Measurements from ENCODE around the gene LEF1.

Gene LEF1

GRCh38 chr4:108174856-108175255, 6.1 kb upstream of the LEF1 start:
- DNase-seq, result no peak

DNA sequence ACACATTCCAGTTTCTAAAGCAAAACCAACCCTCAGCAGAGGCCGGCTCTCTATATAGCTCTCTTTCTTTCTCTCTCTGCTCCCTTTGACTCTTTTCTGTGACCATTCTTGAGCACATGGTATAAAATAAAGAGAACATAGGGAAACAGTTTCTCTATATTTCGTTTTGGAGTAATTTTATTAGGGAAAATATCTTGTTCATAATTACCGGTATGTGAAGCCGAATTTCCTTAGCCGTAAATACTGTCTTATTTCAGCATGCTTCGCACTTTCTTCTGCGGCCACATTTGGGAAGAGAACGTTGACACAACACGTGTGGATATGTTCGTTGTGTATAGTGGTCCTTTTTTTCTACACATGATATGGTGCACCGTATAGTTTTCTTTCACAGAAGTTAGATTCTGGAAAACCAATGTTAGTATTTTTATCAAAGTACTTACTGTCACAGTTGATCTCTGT, 4.9 kb upstream of the LEF1 start:
- DNase-seq, result no peak

- DNase-seq, result peak; percentile 73
Measured at GRCh38 chr4:108172753-108173598, 4.2 kb upstream of the LEF1 start.

DNA sequence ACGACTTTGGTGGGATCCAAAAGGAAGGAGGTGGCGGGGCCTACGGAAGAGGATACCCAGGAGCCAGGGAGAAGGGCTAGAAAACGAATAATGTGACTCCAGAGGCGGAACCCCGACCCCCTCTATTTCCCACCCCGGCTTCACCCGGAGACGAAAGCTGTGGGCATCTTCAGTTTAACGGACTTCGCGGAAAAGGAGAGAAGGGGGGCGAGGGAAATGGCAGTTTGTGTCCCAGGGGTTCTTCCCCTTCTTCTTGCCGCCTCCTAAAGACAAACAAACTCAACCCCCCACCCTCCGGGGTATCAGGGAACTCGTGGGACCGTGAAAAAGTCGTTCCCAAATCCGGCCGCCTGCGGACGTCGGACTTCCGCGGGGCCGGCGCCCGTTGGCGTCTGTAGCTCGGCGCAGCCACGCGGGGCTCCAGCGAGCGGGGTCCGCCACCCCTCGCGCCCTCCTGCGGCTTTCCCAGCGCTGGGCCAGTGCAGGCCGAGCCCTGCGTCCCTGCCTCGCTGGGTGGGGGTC, 3.6 kb upstream of the LEF1 start:
- peak; percentile 35 for DNase-seq

DNA sequence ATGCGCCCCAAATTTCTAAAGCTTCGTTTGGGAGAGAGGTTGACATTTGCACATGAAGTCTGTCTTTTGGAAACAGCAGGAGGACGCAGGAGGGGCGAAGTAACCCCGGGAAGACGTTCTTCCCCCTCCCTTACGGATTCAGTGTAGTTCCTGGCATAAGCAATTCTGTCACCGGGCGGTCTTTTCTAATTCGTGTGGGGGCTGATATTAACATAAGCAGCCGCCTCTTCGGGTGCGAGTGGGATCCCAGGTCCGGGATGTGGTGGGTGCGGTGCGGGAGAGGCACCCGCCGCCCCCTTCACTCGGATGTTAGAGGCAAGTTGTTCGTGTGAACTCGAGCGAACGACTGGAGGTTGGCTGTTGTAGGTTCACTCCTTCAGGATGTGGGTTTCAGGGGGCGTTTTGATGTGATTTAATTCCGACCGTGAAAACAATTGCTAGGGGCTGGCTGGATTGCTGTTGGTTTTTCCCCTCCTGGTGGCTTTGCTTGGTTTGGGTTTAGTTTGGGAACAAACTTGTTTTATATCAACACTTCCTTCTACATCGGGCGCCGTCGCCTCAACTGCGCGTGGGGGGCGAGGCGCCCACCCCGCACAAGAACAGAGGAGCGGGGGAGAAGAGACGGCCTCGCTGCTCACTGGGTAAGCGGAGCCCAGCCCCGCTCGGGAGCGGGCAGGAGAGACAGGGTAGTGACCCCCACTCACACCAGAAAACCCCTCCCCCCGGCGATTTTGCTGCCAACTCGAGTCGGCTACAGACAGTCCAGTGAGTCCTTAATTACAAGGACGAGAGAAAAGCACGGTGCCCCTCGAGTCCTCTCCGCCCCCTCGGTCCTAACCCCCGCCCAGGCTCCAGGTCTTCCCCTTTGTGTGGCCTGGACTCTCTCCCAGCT, 2.9 kb upstream of the LEF1 start:
- peak; percentile 24 for DNase-seq

- DNase-seq, result peak; percentile 38
Measured at GRCh38 chr4:108170631-108171338, 2.1 kb upstream of the LEF1 start.

GRCh38 chr4:108169664-108170063, 932 bp upstream of the LEF1 start:
- peak; percentile 4 for DNase-seq

DNA sequence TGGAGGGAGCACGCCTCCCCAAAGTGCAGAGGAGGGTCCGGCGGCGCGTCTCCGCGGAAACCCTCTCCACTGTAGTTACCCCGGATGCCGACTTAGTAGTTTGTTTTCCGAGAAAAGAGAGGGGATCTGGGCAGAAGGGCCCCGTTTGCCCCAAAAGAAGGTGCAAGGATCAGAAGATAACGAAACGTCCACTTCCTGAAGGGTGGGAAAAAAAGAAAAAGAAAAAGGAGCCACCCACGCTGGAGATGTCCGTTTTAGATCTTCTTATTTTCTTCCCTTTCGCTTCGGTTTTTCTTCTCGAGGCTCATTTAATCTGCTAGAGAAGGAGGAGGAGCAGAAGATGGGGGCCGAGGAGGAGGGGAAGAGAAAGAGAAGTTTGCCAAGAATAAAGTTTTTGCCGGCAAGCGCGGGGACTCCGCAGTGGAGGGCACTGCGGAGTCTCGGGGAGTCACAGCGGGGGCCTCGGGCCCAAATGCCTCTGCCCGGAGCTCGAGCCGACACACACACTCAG, 517 bp downstream of the LEF1 start:
- DNase-seq, result peak; percentile 35

- peak; percentile 66 for DNase-seq
Measured at GRCh38 chr4:108166441-108167315, 2.1 kb downstream of the LEF1 start.

DNA sequence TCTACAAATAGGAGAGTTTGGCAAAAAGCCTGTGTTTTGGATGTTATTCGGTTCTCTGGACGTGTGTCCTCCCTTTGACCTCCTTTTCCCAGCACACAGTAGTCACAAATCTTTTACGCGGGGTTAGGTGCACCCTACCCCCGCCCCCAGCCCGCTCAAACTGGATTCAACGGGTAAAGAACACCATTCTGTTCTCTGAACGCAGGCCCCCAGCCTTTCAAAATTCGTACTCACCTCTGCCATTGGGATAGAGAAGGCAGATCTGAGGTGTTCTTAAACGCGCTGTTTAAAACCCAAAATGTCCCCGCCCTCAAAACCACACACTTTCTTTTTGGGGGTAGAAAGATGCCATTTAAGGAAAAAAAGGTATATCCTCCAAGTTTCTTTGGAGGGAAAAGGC, 2.7 kb downstream of the LEF1 start:
- no peak for DNase-seq

DNA sequence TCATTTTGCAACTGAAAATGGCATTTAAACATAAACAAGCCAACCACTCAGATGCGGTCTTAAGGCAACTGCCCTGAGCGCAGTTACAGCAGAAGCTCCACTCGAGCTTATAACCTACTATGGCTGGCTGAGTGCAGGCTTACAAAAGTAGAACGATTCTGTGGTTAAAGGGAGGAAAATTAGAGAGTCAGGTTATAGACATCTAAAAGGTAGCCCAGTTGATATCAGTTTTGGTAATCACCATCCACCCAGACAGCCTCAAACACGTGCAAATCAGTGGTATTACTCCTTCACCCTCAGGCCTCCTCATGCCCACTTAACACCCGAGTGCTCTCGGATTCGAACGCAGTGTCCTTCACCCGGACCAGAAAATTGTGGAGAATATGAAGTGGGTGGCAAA, 3.1 kb downstream of the LEF1 start:
- no peak for DNase-seq

GRCh38 chr4:108163351-108163750, 5.4 kb downstream of the LEF1 start:
- DNase-seq, result no peak

- DNase-seq, result no peak
Measured at GRCh38 chr4:108160741-108161352, 7.9 kb downstream of the LEF1 start.

DNA sequence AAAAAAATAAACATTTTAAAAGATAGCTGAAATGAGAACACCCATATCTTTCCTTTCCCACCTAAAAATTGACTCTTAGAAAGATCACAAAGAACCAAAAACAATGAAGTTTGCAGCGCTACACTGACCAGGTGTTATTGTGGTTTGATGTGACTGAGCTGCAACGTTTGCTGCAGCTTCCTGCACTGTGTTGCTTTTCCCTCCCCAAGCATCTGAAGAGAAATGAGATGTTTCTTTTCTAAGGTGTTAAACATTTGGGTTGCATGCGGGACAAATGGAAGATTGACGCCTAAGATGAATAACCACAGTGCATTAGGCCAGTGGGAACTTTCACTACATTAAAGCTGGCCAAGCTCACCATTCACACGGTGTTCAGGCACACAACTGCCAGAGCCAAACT, 8.9 kb downstream of the LEF1 start:
- DNase-seq, result no peak

GRCh38 chr4:108157655-108158054, 11.1 kb downstream of the LEF1 start:
- no peak for DNase-seq

DNA sequence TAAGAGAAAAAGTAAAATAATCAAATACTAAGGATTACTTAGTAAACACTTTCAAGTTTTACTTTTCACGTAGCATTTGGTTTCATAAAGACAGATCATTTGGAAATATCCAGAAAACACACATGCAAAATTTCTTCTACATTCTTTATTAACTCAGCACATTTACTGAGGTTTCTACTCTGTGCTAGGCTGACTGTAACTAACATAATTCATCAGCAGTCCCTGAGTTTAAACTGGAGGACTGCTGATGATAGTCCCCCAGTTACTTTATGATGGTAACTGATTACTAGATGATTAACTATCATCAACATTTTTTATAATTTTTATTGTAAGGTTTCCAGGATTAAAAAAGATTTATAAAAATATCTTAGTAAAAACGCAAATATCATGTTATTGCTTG, 12.3 kb downstream of the LEF1 start:
- no peak for DNase-seq

- DNase-seq, result no peak
Measured at GRCh38 chr4:108155373-108155772, 13.4 kb downstream of the LEF1 start.

DNA sequence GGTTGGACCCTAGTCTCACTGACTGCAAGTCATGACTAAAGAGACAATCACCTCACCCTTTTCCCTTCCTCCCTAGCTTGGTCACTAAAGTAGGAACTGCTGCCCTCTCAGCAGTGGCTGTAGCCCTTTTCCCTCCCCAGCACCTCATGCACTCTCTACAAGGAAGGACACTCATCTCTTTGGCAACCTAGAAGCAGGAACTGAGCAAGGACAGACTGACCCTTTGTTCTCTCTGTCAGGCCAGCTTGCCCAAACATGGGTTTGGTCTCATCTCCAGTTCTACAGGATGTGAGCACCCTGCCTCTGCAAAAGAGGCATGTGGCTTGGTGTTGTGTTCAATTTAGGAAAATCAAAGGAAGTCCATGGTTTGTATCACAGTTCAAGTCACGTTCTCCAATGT, 15.8 kb downstream of the LEF1 start:
- no peak for DNase-seq

DNA sequence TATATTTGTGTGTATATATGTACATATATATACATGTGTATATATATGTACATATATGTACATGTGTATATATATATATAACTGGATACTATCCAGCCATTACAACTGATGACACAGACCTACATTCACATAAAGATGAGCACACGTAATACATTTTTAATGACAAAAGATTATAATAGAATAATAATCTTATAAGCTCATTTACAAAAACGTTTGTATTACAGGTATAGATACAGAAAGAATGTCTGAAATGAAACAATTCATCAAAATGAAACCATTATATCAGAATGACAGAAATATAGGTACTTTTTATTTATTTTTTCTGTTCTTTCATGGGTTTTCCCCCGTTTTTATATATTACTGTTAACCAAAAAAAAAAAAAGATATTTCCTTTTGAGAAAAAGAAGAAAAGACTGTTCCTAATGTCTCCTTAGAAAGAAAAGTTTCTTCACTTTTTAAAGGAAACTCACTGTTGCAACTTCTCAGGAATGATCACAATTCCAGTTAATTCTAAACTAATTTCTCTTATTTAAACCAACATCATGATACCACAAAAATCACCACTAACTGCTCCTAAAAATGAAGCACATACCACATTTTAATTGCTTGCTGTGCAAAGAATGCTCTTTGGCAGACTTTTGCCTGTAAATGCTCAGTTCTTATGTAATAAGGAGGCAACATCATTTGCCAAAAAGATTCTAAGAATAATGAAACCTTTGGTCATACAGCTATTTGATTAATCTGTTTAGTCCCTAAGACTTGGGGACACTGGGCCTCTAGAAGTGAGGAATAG, 18.9 kb downstream of the LEF1 start:
- no peak for DNase-seq

DNA sequence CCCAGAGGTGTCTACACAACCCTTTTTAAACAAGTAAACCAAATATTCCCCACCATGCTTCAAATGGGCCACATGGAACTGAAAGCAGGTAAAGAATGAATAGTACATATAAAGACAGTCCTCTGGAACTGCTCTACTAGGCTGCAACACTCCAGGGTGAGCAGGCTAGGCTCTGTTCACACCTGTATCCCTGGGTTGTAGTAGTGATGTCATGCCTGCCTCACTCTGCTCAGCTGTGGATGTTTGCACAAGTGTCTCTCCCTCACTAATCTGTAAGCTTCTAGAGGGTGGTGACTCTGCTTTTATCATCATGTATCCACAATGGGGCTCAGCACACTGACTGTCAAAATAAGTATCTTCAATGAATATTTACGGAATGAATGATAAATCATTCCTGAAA, 20.4 kb downstream of the LEF1 start:
- DNase-seq, result no peak

Data from hematopoietic multipotent progenitor cell treated with erythropoietin and hydrocortisone succinate and interleukin-3 and kit ligand, for 8 days (in vitro differentiated cells).